NB4 (cell line): ENCODE data around the gene NMT1.

Experiments used
- CTCF ChIP-seq: IDR thresholded peaks from one replicate; pipeline ENCODE4 v1.5.1; 2012; ENCODE audit warnings: low read depth, low read length
- MAX ChIP-seq: IDR thresholded peaks from 2 replicates; pipeline ENCODE4 v1.6.1; 2011; ENCODE audit warnings: low read depth, low read length
- MYC ChIP-seq: IDR thresholded peaks from 2 replicates; pipeline ENCODE4 v1.6.1; 2011; ENCODE audit warnings: low read depth, low read length
- POLR2A ChIP-seq: IDR thresholded peaks from 2 replicates; pipeline ENCODE4 v1.6.1; 2011; ENCODE audit warnings: mild to moderate bottlenecking; ENCODE audit not compliant: insufficient read length; ENCODE audit errors: extremely low read depth

- no peak for TF ChIP-seq CTCF
- TF ChIP-seq POLR2A = no peak
- no peak for TF ChIP-seq MAX
- no peak for TF ChIP-seq MYC
Observed at GRCh38 chr17:45096926-45097325, 35.8 kb downstream of the NMT1 start.
